Measurements from ENCODE around the gene C10orf53. TPM values are rescaled to one million over a fixed set of nuclear protein-coding genes. Genes with fewer than 3 reads are reported as not detected.

C10orf53 gene
- total RNA-seq, 1 donor from 2014 or later, result not detected

GRCh38 chr10:49645871-49646870 is 33.3 kb upstream of the C10orf53 start:
- Mint-ChIP-seq H3K4me1 (ENCODE audit: unreplicated experiment) (peaks cover 32% of the 10 kb centered on the region), H3K27me3 (ENCODE audit: unreplicated experiment) (peaks cover 14% of the 10 kb centered on the region), H3K4me3 (ENCODE audit: unreplicated experiment) (no peak overlapping the region), H3K36me3 (ENCODE audit: low read depth, unreplicated experiment) (no peaks in the 10 kb centered on the region), H3K9me3 (ENCODE audit: unreplicated experiment) (no peaks in the 10 kb centered on the region), H3K27ac (ENCODE audit: unreplicated experiment) (no peak overlapping the region)
- no peak for DNase-seq (ENCODE audit: low spot score)
- no peak for TF ChIP-seq CTCF (IDR thresholded peaks at IDR 0.05; ENCODE audit: unreplicated experiment)

GRCh38 chr10:49647554-49647953 is 31.9 kb upstream of the C10orf53 start:
- H3K27me3 Mint-ChIP-seq (ENCODE audit: unreplicated experiment), result peaks cover 16% of the 10 kb centered on the region
- DNase-seq (ENCODE audit: low spot score), result no peak
- peaks cover 32% of the 10 kb centered on the region for H3K4me1 Mint-ChIP-seq (ENCODE audit: unreplicated experiment)

GRCh38 chr10:49647985-49648795 is 31.3 kb upstream of the C10orf53 start:
- DNase-seq (ENCODE audit: low spot score), result no peak
- Mint-ChIP-seq H3K4me3 (ENCODE audit: unreplicated experiment) (no peak overlapping the region), H3K36me3 (ENCODE audit: low read depth, unreplicated experiment) (no peaks in the 10 kb centered on the region), H3K9me3 (ENCODE audit: unreplicated experiment) (no peaks in the 10 kb centered on the region), H3K27ac (ENCODE audit: unreplicated experiment) (no peak overlapping the region), H3K4me1 (ENCODE audit: unreplicated experiment) (peaks cover 32% of the 10 kb centered on the region), H3K27me3 (ENCODE audit: unreplicated experiment) (peaks cover 18% of the 10 kb centered on the region)
- no peak for TF ChIP-seq CTCF (IDR thresholded peaks at IDR 0.05; ENCODE audit: unreplicated experiment)

More at GRCh38 chr10:49647554-49647953, 31.9 kb upstream of the C10orf53 start:
- Mint-ChIP-seq H3K36me3 (ENCODE audit: low read depth, unreplicated experiment) (no peaks in the 10 kb centered on the region), H3K27ac (ENCODE audit: unreplicated experiment) (no peak overlapping the region), H3K9me3 (ENCODE audit: unreplicated experiment) (no peaks in the 10 kb centered on the region), H3K4me3 (ENCODE audit: unreplicated experiment) (peak overlapping the region; percentile 17)
- TF ChIP-seq CTCF (IDR thresholded peaks at IDR 0.05; ENCODE audit: unreplicated experiment), result no peak

GRCh38 chr10:49649294-49649693 is 30.2 kb upstream of the C10orf53 start:
- H3K27ac Mint-ChIP-seq (ENCODE audit: unreplicated experiment), result peak overlapping the region; percentile 37
- no peak for TF ChIP-seq CTCF (IDR thresholded peaks at IDR 0.05; ENCODE audit: unreplicated experiment)
- no peaks in the 10 kb centered on the region for H3K9me3 Mint-ChIP-seq (ENCODE audit: unreplicated experiment)
- peaks cover 32% of the 10 kb centered on the region for H3K4me1 Mint-ChIP-seq (ENCODE audit: unreplicated experiment)
- peaks cover 14% of the 10 kb centered on the region for H3K27me3 Mint-ChIP-seq (ENCODE audit: unreplicated experiment)
- H3K4me3 Mint-ChIP-seq (ENCODE audit: unreplicated experiment), result no peak overlapping the region
- DNase-seq (ENCODE audit: low spot score), result peak; percentile 23
- no peaks in the 10 kb centered on the region for H3K36me3 Mint-ChIP-seq (ENCODE audit: low read depth, unreplicated experiment)

Data from endothelial cell (in vitro differentiated cells).